ENCODE measurements around the gene FLNC.

Gene FLNC

DNA sequence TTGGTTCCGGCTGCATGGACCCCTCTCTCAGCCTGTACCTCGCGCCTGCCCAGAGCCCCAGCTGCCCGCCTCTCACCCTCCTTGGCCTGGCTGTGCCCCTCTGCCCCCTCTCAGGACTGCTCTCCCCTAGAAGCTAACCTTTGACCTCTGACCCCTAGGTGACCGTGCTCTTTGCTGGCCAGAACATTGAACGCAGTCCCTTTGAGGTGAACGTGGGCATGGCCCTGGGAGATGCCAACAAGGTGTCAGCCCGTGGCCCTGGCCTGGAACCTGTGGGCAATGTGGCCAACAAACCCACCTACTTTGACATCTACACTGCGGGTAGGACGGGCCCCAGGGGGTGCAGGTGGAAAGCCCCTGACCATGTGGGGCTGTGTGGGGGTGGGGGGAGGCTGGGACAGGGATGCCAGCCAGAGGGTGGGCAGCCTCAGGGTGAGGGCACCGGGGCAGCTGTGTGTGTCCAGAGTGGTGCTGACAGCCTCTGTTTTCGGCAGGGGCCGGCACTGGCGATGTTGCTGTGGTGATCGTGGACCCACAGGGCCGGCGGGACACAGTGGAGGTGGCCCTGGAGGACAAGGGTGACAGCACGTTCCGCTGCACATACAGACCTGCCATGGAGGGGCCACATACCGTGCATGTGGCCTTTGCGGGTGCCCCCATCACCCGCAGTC, 8.0 kb downstream of the FLNC start:
- POLR2A ChIA-PET: no interaction called here
- no peak for DNase-seq (ENCODE audit: extremely low spot score)
- CTCF ChIA-PET: no interaction called here
- TF ChIP-seq FOXM1 (IDR thresholded peaks at IDR 0.05; ENCODE audit: borderline replicate concordance) (no peak), BHLHE40 (IDR thresholded peaks at IDR 0.05; ENCODE audit: borderline replicate concordance) (no peak), FOXK2 (IDR thresholded peaks at IDR 0.05) (no peak), ELF4 (IDR thresholded peaks at IDR 0.05) (no peak)

DNA sequence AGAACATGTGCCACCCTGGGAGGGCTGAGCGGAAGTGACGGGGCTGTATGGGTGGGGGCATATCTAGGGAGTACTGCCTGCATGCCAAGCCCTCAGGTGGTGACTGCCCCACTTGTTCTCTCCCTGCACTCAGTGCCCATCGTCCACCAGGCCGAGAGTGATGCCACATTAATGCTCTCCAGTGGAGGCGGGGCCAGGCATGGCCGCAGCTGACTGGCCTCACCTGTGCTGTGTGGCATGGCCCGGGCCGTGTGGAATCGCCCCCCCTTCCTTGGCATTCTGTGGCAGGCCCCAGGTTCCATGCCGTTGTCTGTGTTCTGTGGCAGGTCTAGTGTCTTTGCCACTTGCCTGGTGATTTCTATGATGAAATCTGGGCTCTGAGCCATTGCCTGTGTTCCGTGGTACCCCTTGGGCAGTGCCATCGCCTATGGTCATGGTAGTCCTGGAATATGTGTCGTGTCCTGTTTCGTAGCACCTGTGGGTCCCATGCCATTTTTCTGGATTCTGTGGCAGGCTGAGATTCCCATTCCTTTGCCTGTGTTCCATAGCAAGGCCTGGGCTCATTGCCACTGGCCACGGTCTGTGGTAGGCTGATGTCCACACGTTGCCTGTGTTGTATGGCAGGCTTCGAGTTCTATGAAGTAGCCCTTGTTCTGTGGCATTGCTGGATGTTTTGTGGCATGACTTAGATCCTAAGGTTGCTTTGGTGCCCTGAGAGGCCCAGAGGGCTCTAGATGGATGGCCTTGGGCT, 8.9 kb downstream of the FLNC start:
- CTCF ChIA-PET: no interaction called here
- TF ChIP-seq SP1 (IDR thresholded peaks at IDR 0.05) (no peak), TARDBP (IDR thresholded peaks at IDR 0.05) (no peak), LEF1 (IDR thresholded peaks at IDR 0.05; ENCODE audit: borderline replicate concordance) (no peak)
- POLR2A ChIA-PET: no interaction called here
- no peak for DNase-seq (ENCODE audit: extremely low spot score)

DNA sequence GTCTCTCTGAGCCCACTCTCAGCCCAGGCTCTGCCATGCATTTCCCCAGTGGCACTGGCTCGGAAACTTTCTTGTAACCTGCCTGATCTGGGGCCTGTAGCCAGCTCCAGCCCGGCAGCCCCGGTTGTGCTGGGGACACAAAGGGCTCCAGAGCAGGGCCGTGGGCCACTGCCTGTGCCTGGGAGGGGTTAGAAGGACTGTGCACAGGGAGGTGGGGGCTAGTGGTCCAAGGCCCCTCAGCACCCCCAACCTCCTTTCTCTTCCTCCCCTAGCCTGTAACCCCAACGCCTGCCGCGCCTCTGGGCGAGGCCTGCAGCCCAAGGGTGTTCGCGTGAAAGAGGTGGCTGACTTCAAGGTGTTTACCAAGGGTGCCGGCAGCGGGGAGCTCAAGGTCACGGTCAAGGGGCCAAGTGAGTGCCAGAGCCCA, 9.6 kb downstream of the FLNC start:
- POLR2A ChIA-PET: interaction anchor here (1.5 kb wide), 1 partner anchor 22 kb away, joined by 3 read pairs; the partner anchor contains the start of gene ATP6V1F
- DNase-seq (ENCODE audit: extremely low spot score): no peak
- no peak for TF ChIP-seq SP1 (IDR thresholded peaks at IDR 0.05)
- no peak for TF ChIP-seq ARNT (IDR thresholded peaks at IDR 0.05)
- TF ChIP-seq L3MBTL2 (conservative IDR thresholded peaks at IDR 0.05): no peak
- TF ChIP-seq TARDBP (IDR thresholded peaks at IDR 0.05): no peak
- TF ChIP-seq FOXM1 (IDR thresholded peaks at IDR 0.05; ENCODE audit: borderline replicate concordance): no peak
- TF ChIP-seq FOXK2 (IDR thresholded peaks at IDR 0.05): no peak
- TF ChIP-seq HDGF (IDR thresholded peaks at IDR 0.05; ENCODE audit: borderline replicate concordance): no peak
- no peak for TF ChIP-seq BHLHE40 (IDR thresholded peaks at IDR 0.05; ENCODE audit: borderline replicate concordance)
- no peak for TF ChIP-seq LEF1 (IDR thresholded peaks at IDR 0.05; ENCODE audit: borderline replicate concordance)
- no peak for TF ChIP-seq FOXA1 (IDR thresholded peaks at IDR 0.05)
- no peak for TF ChIP-seq SUZ12 (IDR thresholded peaks at IDR 0.05)
- no peak for TF ChIP-seq NFRKB (IDR thresholded peaks at IDR 0.05)
- TF ChIP-seq CTBP1 (IDR thresholded peaks at IDR 0.05; ENCODE audit: borderline replicate concordance): no peak
- TF ChIP-seq ELF4 (IDR thresholded peaks at IDR 0.05): no peak
- no peak for TF ChIP-seq PKNOX1 (IDR thresholded peaks at IDR 0.05)
- TF ChIP-seq ZNF384 (IDR thresholded peaks at IDR 0.05): no peak
- CTCF ChIA-PET: no interaction called here

DNA sequence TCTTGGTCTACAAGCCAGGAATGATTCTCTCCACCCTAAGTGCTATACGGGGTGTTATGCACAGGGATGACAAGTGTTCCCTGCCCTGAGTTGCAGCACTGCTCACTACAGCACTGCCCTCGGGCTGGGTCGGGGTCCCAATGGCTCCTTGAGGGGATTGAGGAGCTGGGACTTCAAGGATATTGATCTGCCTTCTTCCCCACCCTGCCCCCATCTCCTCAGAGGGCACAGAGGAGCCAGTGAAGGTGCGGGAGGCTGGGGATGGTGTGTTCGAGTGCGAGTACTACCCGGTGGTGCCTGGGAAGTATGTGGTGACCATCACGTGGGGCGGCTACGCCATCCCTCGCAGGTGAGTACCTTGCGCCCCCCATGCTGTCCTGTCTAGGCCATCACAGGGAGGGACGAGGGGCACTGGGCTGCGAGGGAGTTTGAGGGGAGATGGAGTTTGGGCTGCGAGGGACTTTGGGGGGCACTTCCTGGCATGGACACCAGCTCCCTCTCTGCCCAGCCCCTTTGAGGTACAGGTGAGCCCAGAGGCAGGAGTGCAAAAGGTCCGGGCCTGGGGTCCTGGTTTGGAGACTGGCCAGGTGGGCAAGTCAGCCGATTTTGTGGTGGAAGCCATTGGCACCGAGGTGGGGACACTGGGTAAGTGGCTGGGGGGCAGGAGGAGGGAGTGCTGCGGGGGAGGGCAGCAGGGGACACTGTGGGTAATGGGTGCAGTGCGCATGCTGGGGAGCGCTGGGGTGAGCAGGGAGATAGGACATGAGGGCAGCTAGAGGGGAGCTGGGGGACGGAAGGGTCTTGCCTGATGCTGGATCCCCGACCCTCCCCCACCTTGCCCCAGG, 10.3 kb downstream of the FLNC start:
- no peak for DNase-seq (ENCODE audit: extremely low spot score)
- no peak for TF ChIP-seq HDGF (IDR thresholded peaks at IDR 0.05; ENCODE audit: borderline replicate concordance)
- TF ChIP-seq FOXA1 (IDR thresholded peaks at IDR 0.05): no peak
- no peak for TF ChIP-seq ARNT (IDR thresholded peaks at IDR 0.05)
- no peak for TF ChIP-seq PKNOX1 (IDR thresholded peaks at IDR 0.05)
- no peak for TF ChIP-seq BHLHE40 (IDR thresholded peaks at IDR 0.05; ENCODE audit: borderline replicate concordance)
- TF ChIP-seq SP1 (IDR thresholded peaks at IDR 0.05): no peak
- no peak for TF ChIP-seq FOXM1 (IDR thresholded peaks at IDR 0.05; ENCODE audit: borderline replicate concordance)
- no peak for TF ChIP-seq ELF4 (IDR thresholded peaks at IDR 0.05)
- no peak for TF ChIP-seq ZNF384 (IDR thresholded peaks at IDR 0.05)
- TF ChIP-seq NFRKB (IDR thresholded peaks at IDR 0.05): no peak
- no peak for TF ChIP-seq FOXK2 (IDR thresholded peaks at IDR 0.05)
- no peak for TF ChIP-seq TARDBP (IDR thresholded peaks at IDR 0.05)
- TF ChIP-seq L3MBTL2 (conservative IDR thresholded peaks at IDR 0.05): no peak
- ChIA-PET CTCF (interaction anchor here (2.7 kb wide), 1 partner anchor 8 kb away, joined by 15 read pairs; no protein-coding TSS in a partner anchor), POLR2A (interaction anchor here (0.6 to 1.5 kb wide), 2 partner anchors 22 to 46 kb away, joined by 3 read pairs; partner anchors contain the start of gene ATP6V1F)

GRCh38 chr7:128841171-128841690, 11.0 kb downstream of the FLNC start:
- DNase-seq (ENCODE audit: extremely low spot score): no peak
- no peak for TF ChIP-seq ARNT (IDR thresholded peaks at IDR 0.05)
- no peak for TF ChIP-seq SUZ12 (IDR thresholded peaks at IDR 0.05)
- TF ChIP-seq FOXA1 (IDR thresholded peaks at IDR 0.05): no peak
- TF ChIP-seq HDGF (IDR thresholded peaks at IDR 0.05; ENCODE audit: borderline replicate concordance): no peak
- TF ChIP-seq LEF1 (IDR thresholded peaks at IDR 0.05; ENCODE audit: borderline replicate concordance): no peak
- no peak for TF ChIP-seq ELF4 (IDR thresholded peaks at IDR 0.05)
- TF ChIP-seq NFRKB (IDR thresholded peaks at IDR 0.05): no peak
- no peak for TF ChIP-seq ZNF384 (IDR thresholded peaks at IDR 0.05)
- TF ChIP-seq FOXM1 (IDR thresholded peaks at IDR 0.05; ENCODE audit: borderline replicate concordance): no peak
- TF ChIP-seq SP1 (IDR thresholded peaks at IDR 0.05): no peak
- no peak for TF ChIP-seq BHLHE40 (IDR thresholded peaks at IDR 0.05; ENCODE audit: borderline replicate concordance)
- TF ChIP-seq TARDBP (IDR thresholded peaks at IDR 0.05): no peak
- no peak for TF ChIP-seq CTBP1 (IDR thresholded peaks at IDR 0.05; ENCODE audit: borderline replicate concordance)
- no peak for TF ChIP-seq FOXK2 (IDR thresholded peaks at IDR 0.05)
- no peak for TF ChIP-seq PKNOX1 (IDR thresholded peaks at IDR 0.05)
- no peak for TF ChIP-seq L3MBTL2 (conservative IDR thresholded peaks at IDR 0.05)
- ChIA-PET POLR2A (interaction anchor here (1.5 kb wide), 1 partner anchor 21 kb away, joined by 3 read pairs; the partner anchor contains the start of gene ATP6V1F), CTCF (interaction anchor here (2.7 kb wide), 1 partner anchor 9 kb away, joined by 15 read pairs; no protein-coding TSS in a partner anchor)
